Effector CD8-positive, alpha-beta T cell (primary cell): ENCODE data around the gene SLC45A1.
"Not testable (repeated sequence)": the region's sequence is repeated elsewhere in the genome, so short reads cannot be mapped to it uniquely, and the experiment has no call there.

Experiments
- DNase-seq: peaks from one replicate; lab custom pipeline; 2025; lab: John Stamatoyannopoulos, UW
- total RNA-seq, 4 experiments: gene quantifications; one replicate each; lab custom pipeline; 2026; lab: John Stamatoyannopoulos, UW

The SLC45A1 gene
- total RNA-seq = 0.88 to 2.5 (median 2.0) reads per million in 4 experiments

DNA sequence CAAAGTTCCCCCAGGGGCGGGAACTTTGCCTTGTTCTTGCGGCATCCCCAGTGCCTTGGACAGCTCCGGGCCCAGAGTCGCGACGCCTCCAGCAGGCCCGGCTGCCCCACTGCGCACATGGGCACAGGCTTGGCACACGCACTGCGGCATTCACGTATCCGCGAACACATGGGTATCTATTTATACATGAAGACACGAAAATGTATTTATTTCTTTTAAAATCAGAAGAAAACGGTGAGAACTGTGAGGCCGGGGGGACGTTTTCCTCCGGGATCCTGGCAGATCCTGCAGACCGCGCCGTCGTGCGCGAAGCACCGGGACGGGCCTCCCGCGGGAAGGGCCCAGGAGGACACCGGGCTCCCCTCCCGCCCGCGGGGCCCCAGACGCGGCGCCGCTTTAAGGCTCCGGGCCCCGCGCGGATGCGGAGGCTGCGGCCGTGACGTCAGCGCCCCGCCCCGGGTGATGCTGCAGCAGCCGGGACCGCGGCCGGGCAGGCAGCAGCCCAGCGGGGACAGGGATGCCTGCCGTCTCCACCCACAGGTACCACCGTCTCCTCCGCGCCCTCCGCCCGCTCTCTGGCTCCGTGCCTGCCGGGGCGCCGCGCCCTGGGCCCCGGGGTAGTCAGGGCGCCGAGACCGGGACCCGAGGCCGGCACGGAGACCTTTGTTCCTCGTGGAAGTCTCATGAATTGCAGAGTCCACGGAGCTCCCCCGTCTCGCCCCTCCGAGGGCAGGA lies at the start of gene SLC45A1:
SLC45A1 (plus strand) TSS at position 468 of the 735 bp plus-strand sequence. CDS start 6,216 bp downstream, outside the sequence.
- DNase-seq = peak; percentile 59

DNA sequence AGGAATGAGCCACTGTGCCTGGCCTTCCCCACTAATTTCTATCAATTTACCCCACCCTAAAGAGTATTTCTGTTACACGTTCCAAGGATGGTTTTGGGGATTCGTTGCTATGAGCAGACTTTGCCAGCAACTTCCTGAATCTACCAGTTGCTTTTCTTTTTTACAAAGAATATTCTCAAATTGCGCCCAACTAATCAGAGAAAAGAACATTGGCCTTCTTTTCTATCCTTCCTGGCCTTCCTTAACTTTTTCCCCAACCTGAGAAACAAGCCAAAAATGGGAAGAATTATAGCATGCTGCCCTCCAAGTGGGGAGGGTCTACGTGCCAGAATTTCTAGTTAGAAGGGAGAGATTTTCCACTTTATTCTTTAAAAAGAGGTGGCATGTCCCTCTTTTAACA lies 44.9 kb upstream of the SLC45A1 start:
- DNase-seq = no peak

DNA sequence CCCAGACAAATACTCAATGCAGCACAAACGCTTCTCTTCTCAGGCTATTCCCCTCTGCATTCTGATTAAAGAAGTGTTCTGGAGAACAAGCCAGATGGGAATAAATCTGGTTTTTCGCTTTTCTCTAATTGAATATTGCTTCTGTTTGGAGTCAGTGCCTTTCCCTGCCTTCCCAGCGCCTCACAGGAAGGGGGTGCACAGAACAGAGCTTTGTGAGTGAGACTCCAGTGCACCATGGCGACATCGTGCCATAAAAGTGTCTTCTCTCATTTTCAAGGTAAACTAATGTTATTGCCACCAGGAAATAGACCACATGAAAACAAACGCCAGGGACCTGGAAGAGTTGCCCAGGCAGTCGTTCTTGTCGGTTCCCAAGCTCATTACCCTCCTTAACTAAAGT lies 43.6 kb upstream of the SLC45A1 start:
- no peak for DNase-seq

- DNase-seq = no peak
These were observed 41.6 kb upstream of the SLC45A1 start for GRCh38 chr1:8276173-8276914.

DNA sequence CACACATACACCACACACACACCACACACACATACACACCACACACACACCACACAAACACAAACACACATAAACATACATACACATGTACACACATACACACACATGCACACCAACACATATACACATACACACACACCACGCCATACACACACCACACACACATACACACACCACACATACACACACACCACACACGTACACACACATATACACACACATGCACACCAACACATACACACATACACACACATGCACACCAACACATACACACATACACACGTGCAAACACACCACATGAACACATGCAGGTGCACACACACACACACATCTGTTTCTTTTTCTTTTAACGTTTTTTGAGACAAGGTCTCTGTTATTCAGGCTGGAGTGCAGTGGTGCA lies 41.0 kb upstream of the SLC45A1 start:
- no peak for DNase-seq

GRCh38 chr1:8278677-8279076 lies 39.2 kb upstream of the SLC45A1 start:
- DNase-seq = not testable (repeated sequence)

GRCh38 chr1:8281843-8282509 lies 35.9 kb upstream of the SLC45A1 start:
- DNase-seq = no peak

GRCh38 chr1:8283058-8283884 lies 34.6 kb upstream of the SLC45A1 start:
- DNase-seq = no peak

DNA sequence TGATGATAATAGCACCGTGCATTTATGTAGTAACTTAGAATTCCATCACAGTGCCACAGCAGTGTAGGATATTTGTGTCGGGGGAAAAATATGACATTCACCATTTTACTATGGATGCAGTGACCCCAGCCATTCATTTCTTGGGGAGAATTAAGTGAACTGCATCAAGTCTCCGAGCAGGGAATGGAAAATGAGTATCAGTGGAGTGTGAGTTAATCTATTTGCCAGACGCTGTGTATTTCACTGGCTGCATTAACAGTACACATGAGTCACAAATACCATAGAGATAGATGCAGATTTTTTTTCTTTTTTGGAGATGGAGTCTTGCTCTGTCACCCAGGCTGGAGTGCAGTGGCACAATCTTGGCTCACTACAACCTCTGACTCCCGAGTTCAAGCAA lies 33.8 kb upstream of the SLC45A1 start:
- no peak for DNase-seq

DNA sequence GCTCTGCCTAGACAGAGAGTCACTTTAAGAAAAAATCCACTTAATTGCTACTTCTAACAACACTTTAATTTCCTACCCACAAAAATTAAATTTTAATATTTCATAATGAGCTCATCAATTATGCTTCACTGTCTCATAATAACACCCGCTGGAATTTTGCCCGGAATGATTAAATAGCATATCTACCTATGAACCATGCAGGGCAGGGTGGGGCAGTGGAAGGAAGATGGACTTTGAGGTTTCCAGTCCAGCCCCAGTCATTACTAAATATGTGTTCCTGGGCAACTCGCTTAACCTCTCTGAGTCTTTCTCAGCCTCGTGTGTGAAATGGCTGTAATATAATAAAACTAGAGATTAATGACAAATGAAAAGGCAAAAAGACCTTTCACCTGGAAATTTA lies 32.8 kb upstream of the SLC45A1 start:
- no peak for DNase-seq

DNA sequence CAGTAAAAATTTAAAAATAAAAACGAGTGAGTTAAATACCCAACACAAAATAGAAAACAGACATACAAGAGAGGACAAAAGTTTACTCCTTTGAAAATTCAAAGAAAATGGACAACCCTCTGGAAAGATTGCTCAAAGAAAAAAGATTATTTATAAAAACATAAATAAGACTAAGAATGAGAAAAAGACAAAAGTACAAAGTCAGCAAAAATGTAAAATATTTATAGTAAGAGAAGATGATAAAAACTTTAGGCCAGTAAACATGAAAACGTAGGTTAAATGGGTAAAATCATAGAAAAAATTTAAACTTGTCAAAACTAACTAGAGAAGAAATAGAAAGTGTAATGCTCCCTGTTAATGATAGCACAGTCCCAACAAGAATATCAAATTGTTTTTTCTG lies 31.9 kb upstream of the SLC45A1 start:
- DNase-seq = no peak

GRCh38 chr1:8293118-8293517 lies 24.8 kb upstream of the SLC45A1 start:
- no peak for DNase-seq

DNA sequence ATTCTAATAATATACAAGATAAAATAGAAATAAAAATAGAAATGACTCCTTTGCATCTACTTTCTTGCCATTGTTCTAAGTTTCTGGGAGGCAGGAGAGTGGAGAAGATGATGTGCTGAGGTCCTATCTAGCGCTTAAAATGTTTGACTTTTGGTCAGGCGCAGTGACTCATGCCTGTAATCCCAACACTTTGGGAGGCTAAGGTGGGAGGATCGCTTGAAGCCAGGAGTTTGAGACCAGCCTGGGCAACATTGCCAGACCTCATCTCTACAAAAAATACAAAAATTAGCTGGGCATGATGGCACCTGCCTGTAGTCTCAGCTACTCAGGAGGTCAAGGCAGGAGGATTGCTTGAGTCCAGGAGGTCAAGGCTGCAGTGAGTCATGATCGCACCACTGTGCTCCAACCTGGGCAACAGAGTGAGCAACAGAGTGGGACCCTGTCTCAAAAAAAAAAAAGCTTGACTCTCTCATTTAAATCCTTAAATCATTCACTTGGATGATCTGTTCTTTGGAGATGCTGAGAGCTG lies 24.2 kb upstream of the SLC45A1 start:
- DNase-seq = no peak

DNA sequence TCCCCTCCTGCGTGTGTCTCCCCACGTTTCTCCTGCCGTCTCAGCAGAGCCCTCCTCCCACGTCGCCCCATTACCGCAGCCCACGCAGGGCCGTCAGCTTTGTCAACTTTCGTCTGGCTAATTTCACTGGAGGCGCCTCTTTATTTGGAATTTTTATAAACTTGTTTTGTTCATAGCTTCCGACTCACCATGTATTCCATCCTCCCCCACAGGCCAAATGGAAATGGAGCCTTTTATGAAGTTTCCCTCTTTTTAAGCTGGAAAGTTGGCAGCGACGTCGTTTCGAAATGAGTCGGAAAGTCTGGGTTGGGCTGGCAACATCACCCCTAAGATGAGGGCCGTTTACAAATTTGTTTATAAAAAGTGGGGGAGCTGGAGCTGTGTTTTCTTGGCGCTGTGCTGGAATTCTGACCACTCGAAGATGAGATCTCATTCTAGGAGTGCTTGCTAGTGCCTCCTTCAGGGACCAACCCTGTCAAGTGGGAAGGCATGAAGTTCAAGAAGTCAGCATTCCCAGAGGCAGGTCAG lies 23.7 kb upstream of the SLC45A1 start:
- DNase-seq = no peak

- no peak for DNase-seq
These were observed 20.7 kb upstream of the SLC45A1 start for GRCh38 chr1:8297245-8297644.

DNA sequence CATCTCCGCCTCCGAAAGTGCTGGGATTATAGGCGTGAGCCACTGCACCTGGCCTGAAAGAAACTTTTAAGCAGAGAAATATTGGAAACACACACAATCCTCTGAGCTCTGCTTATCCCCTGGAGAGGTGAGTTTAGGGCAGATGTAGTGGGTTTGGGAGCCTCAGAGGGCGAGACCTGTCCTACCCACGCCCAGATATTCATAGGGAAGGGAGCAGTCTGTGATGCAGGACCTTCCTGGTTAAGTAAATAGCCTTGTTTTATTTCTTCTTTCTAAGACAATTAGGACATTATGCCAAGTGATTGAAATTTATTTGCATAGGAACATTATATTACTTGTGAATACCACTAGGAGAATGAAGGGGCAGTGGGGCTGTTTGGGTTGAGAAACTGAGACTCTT lies 18.0 kb upstream of the SLC45A1 start:
- DNase-seq = no peak

DNA sequence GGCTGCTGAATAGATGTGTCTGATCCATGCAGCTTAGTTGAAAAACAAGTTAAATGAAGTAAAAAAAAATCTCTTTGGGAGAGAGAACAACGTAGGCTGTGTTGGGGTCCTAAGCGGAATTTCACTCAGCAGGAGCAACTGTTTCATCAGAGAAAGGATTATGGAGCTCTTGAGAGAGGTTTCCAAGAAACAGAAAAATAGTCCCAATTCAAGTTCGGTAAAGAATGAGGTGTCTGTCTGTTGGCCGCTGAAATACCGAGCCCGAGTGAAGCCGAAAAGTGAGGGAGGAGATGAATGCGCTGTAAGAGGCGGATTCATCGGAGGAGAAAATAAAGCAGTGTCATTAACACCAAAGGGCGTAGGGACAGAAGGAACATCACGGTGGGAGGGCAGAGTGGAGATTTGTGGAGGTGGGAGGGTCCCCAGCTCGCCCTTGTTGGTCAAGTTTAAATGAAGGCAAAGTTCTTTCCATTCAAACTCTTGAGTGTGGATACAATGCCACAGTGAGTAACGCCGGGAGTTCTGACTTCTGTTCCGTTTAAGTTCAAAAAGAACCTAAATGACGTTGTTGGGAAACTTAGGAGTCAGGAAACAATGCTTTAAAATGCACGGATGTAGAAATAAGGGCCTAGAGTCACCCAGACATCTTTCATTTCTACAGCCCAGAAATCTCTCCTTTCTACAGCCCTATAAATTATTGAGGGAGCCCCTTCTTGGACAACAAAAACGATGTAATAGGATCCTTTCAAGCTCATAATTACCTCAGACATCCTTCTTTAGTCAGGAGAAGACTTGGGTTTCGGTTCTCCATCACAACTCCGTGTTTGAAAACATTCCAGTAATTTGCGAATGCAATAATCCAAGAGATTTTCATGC lies 15.6 kb upstream of the SLC45A1 start:
- no peak for DNase-seq

- DNase-seq = no peak
These were observed 14.8 kb upstream of the SLC45A1 start for GRCh38 chr1:8303141-8303540.

DNA sequence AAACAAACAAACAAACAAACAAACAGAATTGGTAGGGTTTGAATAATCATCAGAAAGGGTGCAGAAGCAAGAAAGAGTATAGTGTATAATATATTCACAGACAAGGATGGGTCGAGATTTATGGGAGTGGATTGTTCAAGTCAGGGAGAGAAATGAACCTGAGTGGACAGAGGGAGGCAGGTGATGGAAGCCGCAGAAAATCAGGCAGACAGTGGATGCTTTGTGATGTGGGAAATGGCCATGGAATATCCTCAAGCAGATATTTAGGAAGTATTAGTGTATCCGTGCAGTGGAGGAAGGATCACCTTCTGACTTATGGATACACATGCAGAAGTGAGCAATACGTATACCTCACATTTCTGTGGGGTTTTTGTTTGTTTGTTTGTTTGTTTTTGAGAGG lies 14.0 kb upstream of the SLC45A1 start:
- DNase-seq = no peak

DNA sequence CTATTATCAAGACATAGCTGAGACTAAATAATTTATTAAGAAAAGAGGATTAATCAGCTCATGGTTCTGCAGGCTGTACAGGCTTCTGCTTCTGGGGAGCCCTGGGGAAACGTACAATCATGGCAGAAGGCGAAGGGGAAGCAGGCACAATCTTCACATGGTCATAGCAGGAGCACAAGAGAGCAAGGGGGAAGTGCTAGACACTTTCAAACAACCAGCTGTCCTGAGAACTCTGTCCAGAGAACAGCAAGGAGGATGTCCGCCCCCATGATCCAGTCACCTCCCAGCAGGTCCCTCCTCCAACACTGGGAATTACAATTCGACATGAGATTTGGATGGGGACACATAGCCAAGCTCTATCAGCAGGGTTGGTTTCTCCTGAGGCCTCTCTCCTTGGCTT lies 10.3 kb upstream of the SLC45A1 start:
- DNase-seq = no peak
